GM18502 (cell line): ENCODE data around the gene PRR16.

Source experiments
- ATAC-seq: cut with Tn5 transposase; IDR thresholded peaks from one replicate; pipeline ENCODE4 v1.9.1; 2021; ENCODE audit warnings: mild to moderate bottlenecking; ENCODE audit not compliant: unreplicated experiment, poor library complexity

PRR16 gene

DNA sequence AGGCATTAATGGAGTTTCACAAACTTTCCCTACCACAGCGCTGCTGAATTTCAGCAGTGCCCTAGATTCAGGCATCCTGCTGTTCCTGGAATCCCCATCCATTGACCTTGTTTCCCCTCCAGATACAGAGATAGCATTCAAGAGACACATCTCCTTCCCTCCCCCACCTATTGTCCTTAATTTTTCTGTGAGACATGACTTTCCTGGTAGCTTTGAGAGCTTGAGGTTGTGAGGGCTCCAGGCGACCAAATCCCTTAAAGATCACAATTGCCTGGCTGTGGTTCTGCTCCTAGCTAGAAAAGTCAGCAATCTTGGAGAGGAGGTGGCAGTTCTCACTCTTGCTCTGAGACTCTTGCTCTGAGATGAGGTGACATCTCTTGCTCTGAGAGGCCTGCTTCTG lies 48.0 kb downstream of the PRR16 start:
- ATAC-seq = no peak

DNA sequence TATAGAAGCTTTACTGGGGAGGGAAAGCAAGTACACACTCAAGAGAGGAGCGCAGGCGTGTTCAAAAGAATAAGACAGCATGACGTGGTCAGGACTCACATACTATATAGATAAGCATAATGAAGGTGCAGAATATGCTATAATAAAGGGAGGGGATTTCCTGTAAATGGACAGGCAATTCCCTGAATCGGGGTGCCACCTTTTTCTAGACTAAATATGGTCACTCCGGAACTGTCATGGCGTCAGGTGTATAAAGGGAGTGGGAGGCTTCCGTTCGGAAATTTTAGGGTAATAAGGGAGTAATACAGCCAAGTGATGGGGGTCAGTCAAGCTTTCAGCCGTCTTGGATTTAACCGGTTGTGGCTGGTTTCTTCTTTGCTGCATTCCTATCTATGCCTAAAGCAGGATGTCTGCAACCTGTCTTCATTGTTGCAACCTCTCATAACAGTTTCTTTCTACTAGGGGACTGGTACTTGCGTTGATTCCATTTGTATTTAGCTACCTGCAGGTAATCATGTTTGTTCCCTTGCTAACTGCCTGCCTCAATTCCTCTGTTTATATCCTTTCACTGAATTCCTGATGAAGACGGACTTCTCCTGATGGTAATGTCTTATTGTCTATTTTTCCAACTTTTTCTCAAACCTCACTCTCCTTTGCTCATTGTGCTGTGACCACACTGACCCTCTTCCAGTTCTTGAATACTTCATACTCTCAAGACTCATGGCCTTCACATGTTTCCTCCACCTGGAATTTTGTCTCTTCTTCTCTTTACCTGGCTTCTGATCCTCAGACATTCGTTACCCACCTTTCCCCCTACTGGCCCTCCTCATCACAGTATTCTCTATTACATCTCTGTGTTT lies 48.9 kb downstream of the PRR16 start:
- ATAC-seq = no peak

DNA sequence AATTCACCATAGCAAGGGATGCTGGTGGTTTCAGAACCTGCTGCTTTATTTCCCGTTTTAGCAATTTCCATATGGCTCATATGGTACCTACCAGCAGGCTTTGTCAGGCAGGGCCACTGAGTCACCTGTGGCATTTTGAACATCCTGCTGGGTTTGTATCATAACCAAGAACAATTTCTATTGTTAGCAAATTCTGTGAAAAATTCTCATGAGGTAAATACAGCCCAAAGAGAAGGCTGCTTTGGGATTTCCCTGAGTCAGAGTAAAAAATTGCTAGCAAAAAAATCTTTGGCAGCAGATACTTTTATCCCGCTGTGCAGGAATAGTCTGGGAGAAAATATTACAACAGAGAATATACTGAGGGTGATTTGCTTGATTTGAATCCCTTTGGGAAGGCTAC lies 52.7 kb downstream of the PRR16 start:
- ATAC-seq = no peak

DNA sequence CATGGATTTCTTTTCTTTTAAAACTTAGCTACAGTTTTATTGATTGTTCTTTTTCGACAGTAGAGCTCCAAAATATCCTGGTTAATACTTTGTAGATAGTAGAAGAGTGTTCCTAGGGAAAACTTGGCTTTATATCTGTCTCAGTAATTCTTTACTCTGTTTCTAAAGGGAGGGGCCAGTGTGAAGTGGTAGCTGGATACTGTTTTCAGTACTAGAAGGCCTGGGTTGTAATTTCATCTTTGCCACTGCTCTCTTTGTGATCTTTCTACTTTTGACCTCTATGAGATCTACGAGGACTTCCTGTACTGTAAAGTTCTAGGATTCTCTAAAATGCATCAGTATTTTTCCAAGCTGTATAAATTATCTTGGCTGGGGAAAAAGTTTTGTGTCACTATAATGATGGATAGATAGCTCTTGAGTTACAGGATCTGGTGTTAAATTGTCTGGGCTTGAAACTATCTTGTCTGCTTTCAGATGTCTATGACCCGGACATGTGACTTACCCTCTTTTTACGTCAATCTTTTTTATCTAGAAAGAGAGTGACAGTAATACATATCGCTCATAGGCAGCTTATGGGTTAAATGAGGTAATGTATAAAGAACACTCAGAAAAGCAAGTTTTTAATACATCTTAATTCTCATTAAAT lies 53.6 kb downstream of the PRR16 start:
- no peak for ATAC-seq

DNA sequence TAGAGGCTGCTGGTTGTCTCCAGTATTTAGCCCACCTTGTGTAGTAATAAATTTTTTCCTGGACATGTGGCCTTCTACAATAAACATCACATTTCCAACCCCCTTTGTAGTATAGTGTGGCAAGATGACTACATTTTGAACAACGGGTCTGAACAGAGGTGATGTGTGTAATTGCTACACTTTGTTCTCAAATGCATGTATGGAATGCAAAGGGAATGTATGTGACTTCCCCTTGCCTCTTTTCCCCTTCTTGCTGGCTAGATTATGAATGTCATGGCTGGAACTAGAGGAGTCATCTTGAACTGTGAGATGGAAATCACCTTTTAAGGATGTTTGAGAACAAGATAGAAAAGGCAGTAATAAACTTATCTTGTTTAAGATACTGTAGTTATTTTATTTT lies 54.5 kb downstream of the PRR16 start:
- ATAC-seq = no peak

DNA sequence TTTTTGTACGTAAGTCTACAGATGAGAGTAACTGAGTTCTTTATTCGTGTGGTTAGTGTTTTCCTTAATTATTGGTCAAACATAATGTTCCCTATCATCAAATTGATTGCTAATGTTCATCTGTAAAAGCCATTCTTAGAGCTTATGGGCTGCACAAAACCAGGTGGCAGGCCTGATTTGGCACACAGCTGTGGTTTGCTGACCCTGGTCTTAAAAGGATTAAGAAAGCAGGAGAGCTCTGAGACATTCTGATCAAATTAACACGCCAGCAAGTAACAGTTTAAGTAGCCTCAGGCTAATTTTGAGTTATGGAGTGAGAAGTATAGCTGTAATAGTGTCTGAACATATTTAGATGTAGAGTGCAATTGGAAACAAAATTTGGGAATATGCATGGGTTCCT lies 63.2 kb downstream of the PRR16 start:
- ATAC-seq = no peak

DNA sequence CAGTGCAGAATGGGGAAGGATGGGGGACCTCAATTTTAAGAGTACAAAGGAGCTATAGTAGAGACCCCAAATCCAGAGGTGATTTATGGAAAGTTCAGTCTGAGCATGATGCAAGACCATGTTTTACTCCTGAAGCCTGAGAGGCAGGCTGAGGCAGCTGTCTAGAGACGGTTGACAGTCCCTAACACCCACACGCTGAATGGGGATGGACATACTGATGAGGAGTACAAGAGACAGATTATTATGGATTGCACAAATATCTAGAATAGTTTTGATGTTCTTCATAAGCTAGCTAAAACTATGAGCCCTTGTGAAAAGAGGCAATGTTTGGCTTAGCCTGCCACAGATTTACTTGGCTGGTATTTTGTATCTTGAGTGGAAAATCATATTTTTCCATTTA lies 64.5 kb downstream of the PRR16 start:
- ATAC-seq = no peak

DNA sequence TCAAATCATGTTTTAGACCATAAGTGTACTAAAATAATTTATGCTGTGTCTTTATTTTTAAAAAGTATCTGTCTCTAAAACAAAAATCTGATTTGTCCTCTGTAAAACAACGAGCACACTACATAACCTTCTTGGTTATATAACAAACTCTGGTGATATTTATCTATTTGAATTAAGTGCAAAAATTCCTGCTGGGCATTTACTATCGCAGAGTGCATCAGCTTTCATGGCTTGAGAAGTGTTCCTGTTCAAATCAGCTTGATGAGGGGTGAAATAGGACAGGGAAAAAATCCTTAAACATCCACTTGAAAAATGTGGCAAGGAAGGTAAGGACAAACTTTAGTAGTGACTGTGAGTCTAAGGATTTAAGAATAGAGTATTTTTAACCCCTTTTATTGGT lies 65.3 kb downstream of the PRR16 start:
- no peak for ATAC-seq

DNA sequence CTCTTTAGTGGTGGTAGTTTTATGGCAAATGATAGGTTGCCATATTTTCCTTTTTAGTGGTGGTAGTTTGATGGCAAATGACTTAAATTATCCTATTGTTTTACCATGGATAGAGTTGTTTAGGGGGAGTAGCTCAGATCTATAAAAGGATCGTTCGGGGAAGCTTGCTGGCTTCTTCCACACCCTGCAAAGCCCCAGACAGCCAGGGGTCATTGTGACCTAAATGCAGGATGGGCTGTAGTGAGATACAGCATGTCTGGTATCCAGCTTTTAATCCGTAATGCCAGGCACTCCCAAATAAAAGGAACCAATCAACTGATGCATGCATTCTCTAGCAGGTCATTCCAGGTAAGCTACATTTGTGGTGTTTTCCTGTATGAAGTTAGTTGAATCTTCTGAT lies 67.1 kb downstream of the PRR16 start:
- no peak for ATAC-seq

DNA sequence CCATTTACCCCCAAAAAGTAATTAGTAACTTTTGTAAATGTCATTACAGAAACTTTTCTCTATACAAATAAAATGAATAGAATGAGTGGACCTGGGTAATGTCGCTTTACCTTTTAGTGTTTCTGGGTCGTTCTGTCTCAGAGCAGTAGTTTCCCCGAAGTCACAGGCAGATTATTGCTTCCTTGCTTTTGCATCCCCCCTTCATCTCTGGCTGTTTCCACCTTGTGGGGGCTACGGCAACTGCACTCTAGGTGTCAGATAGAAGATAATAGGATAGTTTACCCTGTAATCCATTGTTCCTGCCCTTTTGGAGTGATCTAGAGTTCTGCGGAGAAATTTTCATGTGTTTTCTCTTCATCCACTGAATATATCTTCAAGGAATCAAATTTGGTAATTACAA lies 68.7 kb downstream of the PRR16 start:
- ATAC-seq = no peak

DNA sequence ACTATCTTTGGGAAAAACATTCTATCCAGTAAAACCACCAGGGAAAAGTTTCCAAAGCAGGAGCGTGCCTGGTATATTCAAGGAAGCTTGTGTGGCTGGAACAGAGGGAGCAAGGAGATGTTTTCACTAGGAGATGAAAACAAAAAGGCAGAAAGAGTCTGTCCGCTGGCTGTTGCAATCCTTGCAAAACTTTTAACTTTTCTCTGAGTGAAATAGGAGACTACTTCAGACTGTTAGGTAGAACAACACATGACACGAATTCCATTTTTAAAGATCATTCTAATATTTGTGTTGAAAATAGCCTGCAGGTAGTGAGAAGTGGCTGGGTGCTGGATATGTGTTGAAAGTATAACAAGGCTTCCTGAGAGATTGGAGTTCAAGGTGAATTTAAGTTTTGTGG lies 69.5 kb downstream of the PRR16 start:
- ATAC-seq = no peak

DNA sequence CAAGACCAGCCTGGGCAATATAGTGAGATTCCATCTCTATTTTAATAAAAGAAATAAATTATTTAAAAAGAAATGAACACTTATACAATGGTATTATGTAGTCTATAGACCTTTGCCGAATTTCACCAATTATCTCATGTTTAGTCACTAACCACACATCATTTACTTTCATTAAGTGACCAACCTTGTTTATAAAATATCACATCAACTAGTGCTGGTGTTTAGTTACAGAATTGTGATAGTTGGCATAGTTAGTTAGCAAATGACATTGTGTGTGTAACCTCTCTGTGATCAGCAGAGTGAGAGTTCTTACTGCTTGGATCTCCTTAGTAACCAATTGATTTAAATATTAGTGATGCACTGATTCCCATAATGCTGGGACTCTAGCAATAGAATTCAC lies 71.8 kb downstream of the PRR16 start:
- ATAC-seq = no peak

DNA sequence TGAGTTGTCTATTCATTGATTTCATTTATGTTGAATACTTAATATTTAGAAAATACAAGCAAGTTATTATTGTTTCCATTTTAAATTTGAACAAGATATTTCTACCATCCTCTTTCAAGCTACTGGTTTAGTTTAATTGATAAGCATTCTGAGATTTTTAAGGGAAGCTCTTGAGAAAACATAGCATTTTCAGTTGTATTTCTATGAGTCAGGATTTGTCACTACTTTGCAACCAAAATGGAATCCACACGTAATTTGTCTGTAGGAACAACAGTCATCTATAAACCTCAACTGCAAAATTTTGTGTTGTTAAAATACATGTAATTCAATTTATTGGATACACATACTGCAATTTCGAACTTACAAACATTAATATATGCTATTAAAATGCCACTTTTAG lies 74.0 kb downstream of the PRR16 start:
- no peak for ATAC-seq

DNA sequence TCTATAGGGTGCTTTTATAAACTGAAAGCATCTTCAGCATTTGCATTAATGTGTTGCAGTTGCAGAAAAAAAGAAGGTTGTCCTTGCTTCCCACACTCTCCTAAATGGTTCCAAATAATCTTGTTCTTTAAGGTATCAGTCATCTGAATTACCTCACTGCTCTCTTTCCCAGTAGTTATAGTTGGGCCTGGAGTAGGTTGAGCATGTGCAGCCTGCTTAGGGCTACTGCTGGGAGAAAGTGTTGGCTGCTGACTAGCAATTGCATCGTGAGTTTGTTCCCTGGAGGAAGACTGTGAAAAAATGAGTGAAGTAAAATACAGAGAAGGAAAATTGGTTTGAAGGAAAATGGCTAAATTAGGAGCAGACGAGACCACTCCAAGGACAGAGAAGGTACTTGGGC lies 74.5 kb downstream of the PRR16 start:
- ATAC-seq = no peak

DNA sequence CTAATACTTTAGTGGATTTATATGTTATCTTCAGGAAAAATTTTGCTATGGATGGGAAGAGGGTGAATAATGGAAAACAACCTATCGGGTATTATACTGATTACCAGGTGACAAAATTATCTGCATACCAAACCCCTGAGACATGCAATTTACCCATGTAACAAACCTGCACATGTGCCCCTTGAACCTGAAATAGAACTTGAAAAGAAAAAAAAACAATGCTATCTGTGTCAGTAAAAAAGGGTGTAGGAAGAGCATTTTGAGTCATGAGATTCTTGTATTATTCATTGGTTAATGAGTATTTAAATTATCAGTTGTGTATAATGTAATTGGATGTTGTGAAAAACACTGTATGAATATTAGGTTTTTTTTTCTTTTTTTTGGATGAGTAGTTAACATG lies 75.4 kb downstream of the PRR16 start:
- no peak for ATAC-seq

DNA sequence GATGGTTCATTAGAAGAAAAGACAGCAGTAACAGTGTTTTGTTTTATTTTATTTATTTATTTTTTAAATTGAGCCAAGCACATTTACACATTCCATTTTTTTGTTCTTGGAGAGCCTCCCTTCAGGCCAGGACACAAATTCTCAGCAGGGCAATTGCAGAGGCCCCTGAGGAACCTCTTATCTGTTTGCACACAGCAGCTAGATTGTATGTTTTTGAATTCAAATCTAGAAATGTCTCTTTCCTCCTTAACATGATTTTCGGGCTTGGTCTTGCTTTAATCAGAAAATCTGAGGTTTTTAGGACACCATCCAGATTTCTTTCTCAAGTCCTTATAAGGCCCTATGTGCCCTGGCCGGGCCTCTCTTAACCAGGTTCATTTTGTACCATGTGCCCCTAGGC lies 76.0 kb downstream of the PRR16 start:
- ATAC-seq = no peak

DNA sequence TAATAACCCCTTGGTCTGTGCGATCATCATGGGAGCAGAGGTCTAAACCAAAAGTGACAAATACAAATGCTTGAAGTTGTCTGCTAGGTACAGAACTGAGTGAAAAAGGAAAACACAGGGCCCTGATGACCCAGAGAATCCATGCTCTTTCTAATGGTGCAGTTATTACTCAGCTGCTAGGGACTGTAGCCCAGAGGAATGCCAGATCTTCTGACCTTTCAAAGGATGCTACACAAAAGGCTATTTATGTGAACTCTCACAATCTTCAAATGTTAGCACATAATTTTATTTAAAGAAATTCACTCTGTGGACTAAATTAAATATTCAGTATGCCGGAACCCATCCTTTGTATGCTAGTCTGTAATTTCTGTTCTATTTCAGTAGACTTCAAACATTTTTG lies 79.9 kb downstream of the PRR16 start:
- ATAC-seq = no peak

DNA sequence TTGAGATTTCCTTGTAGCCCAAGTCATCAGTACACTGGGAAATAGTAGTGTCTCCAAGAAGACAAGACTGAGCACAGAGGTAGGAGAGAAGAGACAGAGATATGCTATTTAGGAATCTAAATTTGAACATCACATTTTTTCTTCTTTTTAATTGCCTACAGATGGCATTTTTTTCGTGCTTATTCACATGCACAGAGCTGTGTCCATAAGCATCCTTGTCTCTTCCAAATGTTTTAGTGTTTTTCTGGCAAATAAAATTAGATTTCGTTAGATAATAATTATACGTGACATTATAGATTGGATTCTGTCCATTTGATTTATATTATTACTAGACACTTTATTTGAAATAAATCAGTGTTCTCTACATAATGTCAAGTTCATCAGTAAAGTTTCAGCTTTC lies 80.9 kb downstream of the PRR16 start:
- no peak for ATAC-seq

DNA sequence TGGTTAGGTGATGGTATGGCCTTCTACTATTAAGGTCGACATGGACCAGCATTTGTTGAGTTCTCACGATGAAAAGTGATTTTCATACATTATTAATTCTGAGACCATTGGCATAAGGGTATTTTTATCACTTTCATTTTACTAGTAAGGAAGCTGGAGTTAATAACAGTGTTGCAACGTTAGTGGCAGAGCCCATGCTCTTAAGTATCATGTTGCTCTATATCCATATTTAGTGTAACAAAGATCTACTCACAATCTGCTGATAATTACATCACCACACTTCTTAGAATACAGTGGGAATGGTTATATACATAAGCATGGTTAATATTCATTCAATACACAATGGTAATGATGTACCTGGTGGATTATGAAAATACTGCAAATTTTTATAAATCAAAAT lies 81.9 kb downstream of the PRR16 start:
- no peak for ATAC-seq

DNA sequence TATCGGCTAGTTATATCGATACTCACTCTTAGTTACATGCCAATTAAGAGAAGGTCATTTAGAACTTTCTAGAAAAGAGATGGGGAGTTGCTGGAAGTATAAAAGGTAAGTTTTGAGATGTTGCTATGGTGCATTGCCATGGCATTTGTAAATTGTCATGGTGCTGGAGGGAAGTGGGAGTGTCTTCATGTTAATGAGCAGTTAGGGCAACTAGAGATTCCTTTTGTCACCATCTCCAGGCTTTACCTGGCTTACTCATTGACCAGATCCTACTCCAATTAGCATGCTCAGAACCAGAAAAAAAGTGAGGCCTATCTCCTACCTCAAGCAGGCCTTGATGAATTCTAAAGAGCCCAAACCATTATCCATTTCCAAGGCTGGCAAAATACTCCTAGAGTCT lies 82.8 kb downstream of the PRR16 start:
- ATAC-seq = no peak

DNA sequence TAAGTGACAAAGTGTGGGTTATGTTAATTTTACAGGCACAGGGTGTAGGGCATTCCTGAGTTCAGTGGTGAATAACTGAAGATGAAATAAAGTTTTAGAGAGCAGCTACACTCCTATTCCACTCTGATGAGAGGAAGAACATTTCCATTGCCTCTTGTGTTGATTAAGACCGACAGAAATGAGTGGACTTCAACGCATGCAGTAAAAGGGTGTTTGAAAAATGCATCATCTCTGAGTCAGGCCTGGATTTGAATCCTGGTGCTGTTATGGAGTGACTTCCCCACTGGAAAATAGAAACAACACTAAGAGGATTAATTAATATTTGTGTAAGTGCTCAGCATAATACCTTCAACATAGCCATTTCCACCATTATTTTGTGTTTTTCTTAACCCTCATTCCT lies 86.3 kb downstream of the PRR16 start:
- no peak for ATAC-seq

DNA sequence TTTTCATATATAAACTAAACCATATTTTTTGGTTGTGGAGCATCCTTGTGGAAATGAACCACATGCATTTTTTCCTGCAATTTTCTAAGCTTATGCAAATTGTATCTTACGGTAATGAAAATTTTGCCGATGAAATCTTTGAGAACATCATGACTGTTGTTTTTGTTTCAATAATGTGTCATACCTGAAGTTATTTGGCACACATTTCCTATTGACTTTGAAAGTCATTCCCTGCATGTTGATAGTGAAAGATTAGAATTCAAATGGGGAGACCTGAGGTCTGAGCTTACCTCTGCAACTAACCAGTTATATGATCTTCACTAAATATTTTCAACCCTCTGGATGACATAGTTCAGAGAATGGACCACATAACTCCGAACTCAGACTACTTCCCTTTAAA lies 88.5 kb downstream of the PRR16 start:
- no peak for ATAC-seq
